Daoy (cell line): Measurements from ENCODE around the gene PRPF38B. TPM values are rescaled to one million over a fixed set of nuclear protein-coding genes. Genes with fewer than 3 reads are reported as not detected.

ENCODE experiments used
- total RNA-seq: library from RNA; depleted of rRNA; stranded (reverse); fragments of >200 nt; shearing (Covaris generic); gene quantifications from 2 replicates; pipeline ENCODE4 v1.2.3, GENCODE V29; 2014; rRNA removed

The PRPF38B gene
- total RNA-seq, 1 experiment from 2014 or later = 23.8 TPM

Other genes starting within 250 kb of the PRPF38B start
- not detected in 2 replicates for gene NBPF6, start 242.0 kb upstream of the PRPF38B start, total RNA-seq
- gene EEIG2, start 132.2 kb upstream of the PRPF38B start, total RNA-seq = 13.4 and 14.2 TPM in 2 replicates
- not detected in 2 replicates for gene HENMT1, start 31.2 kb upstream of the PRPF38B start, total RNA-seq
- gene FNDC7, start 20.6 kb downstream of the PRPF38B start, total RNA-seq = under 0.01 TPM in 1 of 2 replicates, not detected in the other
- gene STXBP3, start 54.4 kb downstream of the PRPF38B start, total RNA-seq = 57.9 and 60.2 TPM in 2 replicates
- gene AKNAD1, start 164.8 kb downstream of the PRPF38B start, total RNA-seq = not detected in 2 replicates
- gene GPSM2, start 184.7 kb downstream of the PRPF38B start, total RNA-seq = 110 and 154 TPM in 2 replicates